ENCODE measurements around the gene MB.

The MB gene

GRCh38 chr22:35580351-35581022, 36.6 kb downstream of the MB start:
- Histone ChIP-seq H3K36me3 (ENCODE audit: insufficient read depth, insufficient read length, low read length) (no peaks in the 10 kb centered on the region), H3K4me1 (ENCODE audit: insufficient read depth, insufficient read length) (peaks cover 2% of the 10 kb centered on the region), H3K9ac (ENCODE audit: insufficient read length, low read depth) (no peak overlapping the region), H3K4me3 (ENCODE audit: insufficient read length, low read depth) (no peak overlapping the region), H3K27me3 (ENCODE audit: insufficient read depth, insufficient read length) (no peaks in the 10 kb centered on the region), H3K9me3 (ENCODE audit: insufficient read depth, low read length) (no peaks in the 10 kb centered on the region)
- DNase-seq (ENCODE audit: low read depth, low spot score): no peak
- TF ChIP-seq SUZ12 (IDR thresholded peaks at IDR 0.05; ENCODE audit: extremely low read depth, insufficient read depth, insufficient read length) (no peak), YY1 (IDR thresholded peaks at IDR 0.05; ENCODE audit: insufficient read depth, insufficient read length) (no peak), ZNF274 (IDR thresholded peaks at IDR 0.05; ENCODE audit: low read depth, low read length) (no peak)

GRCh38 chr22:35578836-35579575, 38.1 kb downstream of the MB start:
- Histone ChIP-seq H3K4me1 (ENCODE audit: insufficient read depth, insufficient read length) (peaks cover 3% of the 10 kb centered on the region), H3K9ac (ENCODE audit: insufficient read length, low read depth) (no peak overlapping the region), H3K9me3 (ENCODE audit: insufficient read depth, low read length) (no peaks in the 10 kb centered on the region), H3K36me3 (ENCODE audit: insufficient read depth, insufficient read length, low read length) (no peaks in the 10 kb centered on the region), H3K4me3 (ENCODE audit: insufficient read length, low read depth) (no peak overlapping the region), H3K27me3 (ENCODE audit: insufficient read depth, insufficient read length) (no peaks in the 10 kb centered on the region)
- TF ChIP-seq SUZ12 (IDR thresholded peaks at IDR 0.05; ENCODE audit: extremely low read depth, insufficient read depth, insufficient read length) (no peak), YY1 (IDR thresholded peaks at IDR 0.05; ENCODE audit: insufficient read depth, insufficient read length) (no peak), ZNF274 (IDR thresholded peaks at IDR 0.05; ENCODE audit: low read depth, low read length) (no peak)
- DNase-seq (ENCODE audit: low read depth, low spot score): no peak

GRCh38 chr22:35577799-35578659, 39.1 kb downstream of the MB start:
- DNase-seq (ENCODE audit: low read depth, low spot score): no peak

GRCh38 chr22:35576671-35577070, 40.5 kb downstream of the MB start:
- H3K9me3 ChIP-seq (ENCODE audit: insufficient read depth, low read length): no peaks in the 10 kb centered on the region

More at GRCh38 chr22:35577799-35578659, 39.1 kb downstream of the MB start:
- Histone ChIP-seq H3K27me3 (ENCODE audit: insufficient read depth, insufficient read length) (no peaks in the 10 kb centered on the region), H3K36me3 (ENCODE audit: insufficient read depth, insufficient read length, low read length) (no peaks in the 10 kb centered on the region), H3K9me3 (ENCODE audit: insufficient read depth, low read length) (no peaks in the 10 kb centered on the region), H3K4me3 (ENCODE audit: insufficient read length, low read depth) (no peak overlapping the region), H3K4me1 (ENCODE audit: insufficient read depth, insufficient read length) (peaks cover 3% of the 10 kb centered on the region), H3K9ac (ENCODE audit: insufficient read length, low read depth) (no peak overlapping the region)
- TF ChIP-seq ZNF274 (IDR thresholded peaks at IDR 0.05; ENCODE audit: low read depth, low read length) (no peak), YY1 (IDR thresholded peaks at IDR 0.05; ENCODE audit: insufficient read depth, insufficient read length) (no peak), SUZ12 (IDR thresholded peaks at IDR 0.05; ENCODE audit: extremely low read depth, insufficient read depth, insufficient read length) (no peak)

GRCh38 chr22:35575116-35575748, 41.9 kb downstream of the MB start:
- H3K9me3 ChIP-seq (ENCODE audit: insufficient read depth, low read length): no peaks in the 10 kb centered on the region
- no peak for DNase-seq (ENCODE audit: low read depth, low spot score)
- H3K9ac ChIP-seq (ENCODE audit: insufficient read length, low read depth): no peak overlapping the region
- H3K27me3 ChIP-seq (ENCODE audit: insufficient read depth, insufficient read length): no peaks in the 10 kb centered on the region
- H3K4me1 ChIP-seq (ENCODE audit: insufficient read depth, insufficient read length): peaks cover 2% of the 10 kb centered on the region
- no peak overlapping the region for H3K4me3 ChIP-seq (ENCODE audit: insufficient read length, low read depth)
- no peaks in the 10 kb centered on the region for H3K36me3 ChIP-seq (ENCODE audit: insufficient read depth, insufficient read length, low read length)
- TF ChIP-seq SUZ12 (IDR thresholded peaks at IDR 0.05; ENCODE audit: extremely low read depth, insufficient read depth, insufficient read length) (no peak), YY1 (IDR thresholded peaks at IDR 0.05; ENCODE audit: insufficient read depth, insufficient read length) (no peak), ZNF274 (IDR thresholded peaks at IDR 0.05; ENCODE audit: low read depth, low read length) (no peak)

More at GRCh38 chr22:35576671-35577070, 40.5 kb downstream of the MB start:
- peaks cover 3% of the 10 kb centered on the region for H3K4me1 ChIP-seq (ENCODE audit: insufficient read depth, insufficient read length)
- DNase-seq (ENCODE audit: low read depth, low spot score): no peak
- no peak for TF ChIP-seq YY1 (IDR thresholded peaks at IDR 0.05; ENCODE audit: insufficient read depth, insufficient read length)
- no peak for TF ChIP-seq ZNF274 (IDR thresholded peaks at IDR 0.05; ENCODE audit: low read depth, low read length)
- TF ChIP-seq SUZ12 (IDR thresholded peaks at IDR 0.05; ENCODE audit: extremely low read depth, insufficient read depth, insufficient read length): no peak
- no peaks in the 10 kb centered on the region for H3K27me3 ChIP-seq (ENCODE audit: insufficient read depth, insufficient read length)
- H3K9ac ChIP-seq (ENCODE audit: insufficient read length, low read depth): no peak overlapping the region
- H3K4me3 ChIP-seq (ENCODE audit: insufficient read length, low read depth): no peak overlapping the region
- no peaks in the 10 kb centered on the region for H3K36me3 ChIP-seq (ENCODE audit: insufficient read depth, insufficient read length, low read length)

GRCh38 chr22:35572556-35572955, 44.6 kb downstream of the MB start:
- Histone ChIP-seq H3K36me3 (ENCODE audit: insufficient read depth, insufficient read length, low read length) (no peaks in the 10 kb centered on the region), H3K4me3 (ENCODE audit: insufficient read length, low read depth) (no peak overlapping the region), H3K27me3 (ENCODE audit: insufficient read depth, insufficient read length) (no peaks in the 10 kb centered on the region), H3K9me3 (ENCODE audit: insufficient read depth, low read length) (no peaks in the 10 kb centered on the region), H3K4me1 (ENCODE audit: insufficient read depth, insufficient read length) (peaks cover 5% of the 10 kb centered on the region), H3K9ac (ENCODE audit: insufficient read length, low read depth) (no peak overlapping the region)
- TF ChIP-seq ZNF274 (IDR thresholded peaks at IDR 0.05; ENCODE audit: low read depth, low read length): no peak
- no peak for TF ChIP-seq YY1 (IDR thresholded peaks at IDR 0.05; ENCODE audit: insufficient read depth, insufficient read length)
- TF ChIP-seq SUZ12 (IDR thresholded peaks at IDR 0.05; ENCODE audit: extremely low read depth, insufficient read depth, insufficient read length): no peak
- DNase-seq (ENCODE audit: low read depth, low spot score): no peak
